Ovary (tissue), 9 donors: ENCODE data around the gene CLDN7. TPM values are rescaled to one million over a fixed set of nuclear protein-coding genes. Genes with fewer than 3 reads are reported as not detected.

Experiments
- DNase-seq, 5 donors: peaks; one replicate each; pipeline ENCODE4 v3.0.0-alpha.2; 2019 to 2020
- H3K27ac ChIP-seq, 2 donors: fragments of 200-600 bp; one replicate each; pipeline versions ENCODE4 v1.5.1 to v1.8.0; 2019 to 2022
- H3K27me3 ChIP-seq: fragments of 200-600 bp; one replicate; pipeline ENCODE4 v1.8.0; 2022
- H3K36me3 ChIP-seq: fragments of 200-600 bp; sonication (generic); one replicate; pipeline ENCODE4 v1.5.1; 2019
- H3K4me1 ChIP-seq: one replicate; pipeline ENCODE4 v1.8.1; 2013; ENCODE audit warnings: mild to moderate bottlenecking, moderate library complexity; ENCODE audit not compliant: insufficient read depth
- H3K4me3 ChIP-seq: fragments of 200-600 bp; sonication (generic); one replicate; pipeline ENCODE4 v1.5.1; 2017
- H3K9me3 ChIP-seq, 2 donors: fragments of 200-600 bp in 1 of 2; sonication (generic) in 1 of 2; one replicate each; pipeline versions ENCODE4 v1.5.1 to v1.8.1; 2013 to 2019; ENCODE audit warnings: mild to moderate bottlenecking in 1 of 2, moderate library complexity in 1 of 2
- EP300 ChIP-seq: sonication (generic); formaldehyde crosslinking; IDR thresholded peaks from one replicate; pipeline ENCODE4 v1.6.1; 2017; ENCODE audit warnings: antibody characterized with exemption
- POLR2A ChIP-seq: fragments of 450-650 bp; IDR thresholded peaks from one replicate; pipeline ENCODE4 v1.6.1; 2017; ENCODE audit warnings: antibody characterized with exemption, mild to moderate bottlenecking, moderate library complexity
- WGBS, 3 donors: extraction: QIAGEN DNeasy Blood & Tissue Kit in 1 of 3; methylation state at CpG; one replicate each; pipeline versions ENCODE4 v1.1.5 to v1.1.7; 2013 to 2017; 5-methylcytosine and 5-hydroxymethylcytosine counted together
- intact Hi-C, 4 donors: fragments of 100-400 bp; cut with DNase I; formaldehyde crosslinking; loops; one replicate each; pipeline versions ENCODE4 v1.11.0 to v1.15.1; 2022 to 2023
- polyA plus RNA-seq, 2 donors: library from polyadenylated mRNA; stranded (reverse); fragments of 200-250 nt in 1 of 2; fragments of 350-450 nt in 1 of 2; fragmentation: Illumina TruSeq in 1 of 2; extraction: RNeasy Lipid Tissue Mini Kit (QIAGEN cat#74804) in 1 of 2; gene quantifications; one replicate each; pipeline ENCODE4 v1.2.3, GENCODE V29; 2013 to 2014
- total RNA-seq, 7 donors: library from RNA; depleted of rRNA in 2 of 7; stranded (reverse); fragments of >200 nt in 2 of 7; fragmentation: NEBNext Ultra II Directional in 3 of 7; extraction: Animal tissue kit (Norgen Biotek cat#: 25700) in 3 of 7; gene quantifications; one replicate each; pipeline versions ENCODE4 v1.1.0 to v1.2.4, GENCODE V29; 2016 to 2023
- TF ChIP-seq, protein P1 (sequence below), 3 donors: fragments of 450-650 bp in 2 of 3; fragments of 200-600 bp in 1 of 3; IDR thresholded peaks; one replicate each; pipeline versions ENCODE4 v1.5.1 to v1.8.0; 2016 to 2022; ENCODE audit warnings: antibody characterized with exemption in 3 of 3, mild to moderate bottlenecking in 1 of 3
- donor health status: DM: no; HTN: no; CAD: no; lungs with moderate emphysema.
- donor health status: DM: no; HTN: no; CAD: no.
- donor health status: Bipolar disorder and iron deficiency.
- donor health status: DM: yes; HTN: yes; CAD: no.
- donor health status: DM: no; HTN: no; CAD: no.
- donor health status: DM: yes; HTN: yes; CAD: no.

Gene CLDN7
- total and polyA plus RNA-seq, 9 donors = 0.27 to 102 (median 4.7) TPM; not detected in 1

DNA sequence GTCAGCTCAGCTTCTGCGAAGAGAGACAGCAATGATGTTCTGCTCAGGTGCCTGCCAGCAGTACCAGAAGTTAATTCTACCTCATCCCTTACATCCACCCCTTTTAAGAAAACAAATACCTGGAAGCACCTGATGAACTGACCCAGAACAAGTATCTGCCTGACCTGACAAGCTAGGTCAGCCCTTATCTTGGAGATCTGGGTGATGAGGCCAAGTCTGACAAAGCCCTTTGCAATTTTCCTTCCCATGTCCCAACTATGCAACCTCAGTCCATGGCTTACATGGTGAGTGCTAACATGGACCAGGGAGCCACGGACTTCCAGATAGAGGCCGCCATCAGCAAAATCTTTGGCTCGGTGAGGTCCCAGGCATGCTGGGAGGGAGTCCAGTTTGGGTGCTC is 38.9 kb downstream of the CLDN7 start:
- intact Hi-C loops = no loop called here
- no peaks in the 10 kb centered on the region for H3K36me3 ChIP-seq
- WGBS, 3 donors = 64 to 75% (median 71%) methylated on average over 3 to 4 of the region's 4 CpGs
- H3K27ac ChIP-seq = no peak overlapping the region
- peaks cover 5% of the 10 kb centered on the region for H3K4me1 ChIP-seq
- H3K27me3 ChIP-seq = no peaks in the 10 kb centered on the region
- no peaks in the 10 kb centered on the region for H3K9me3 ChIP-seq
- DNase-seq = no peak
- TF ChIP-seq POLR2A = no peak
- no peak for TF ChIP-seq EP300
- TF ChIP-seq, protein P1, sequence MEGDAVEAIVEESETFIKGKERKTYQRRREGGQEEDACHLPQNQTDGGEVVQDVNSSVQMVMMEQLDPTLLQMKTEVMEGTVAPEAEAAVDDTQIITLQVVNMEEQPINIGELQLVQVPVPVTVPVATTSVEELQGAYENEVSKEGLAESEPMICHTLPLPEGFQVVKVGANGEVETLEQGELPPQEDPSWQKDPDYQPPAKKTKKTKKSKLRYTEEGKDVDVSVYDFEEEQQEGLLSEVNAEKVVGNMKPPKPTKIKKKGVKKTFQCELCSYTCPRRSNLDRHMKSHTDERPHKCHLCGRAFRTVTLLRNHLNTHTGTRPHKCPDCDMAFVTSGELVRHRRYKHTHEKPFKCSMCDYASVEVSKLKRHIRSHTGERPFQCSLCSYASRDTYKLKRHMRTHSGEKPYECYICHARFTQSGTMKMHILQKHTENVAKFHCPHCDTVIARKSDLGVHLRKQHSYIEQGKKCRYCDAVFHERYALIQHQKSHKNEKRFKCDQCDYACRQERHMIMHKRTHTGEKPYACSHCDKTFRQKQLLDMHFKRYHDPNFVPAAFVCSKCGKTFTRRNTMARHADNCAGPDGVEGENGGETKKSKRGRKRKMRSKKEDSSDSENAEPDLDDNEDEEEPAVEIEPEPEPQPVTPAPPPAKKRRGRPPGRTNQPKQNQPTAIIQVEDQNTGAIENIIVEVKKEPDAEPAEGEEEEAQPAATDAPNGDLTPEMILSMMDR (IDR thresholded peaks at IDR 0.05) = no peak
- H3K4me3 ChIP-seq = no peak overlapping the region

GRCh38 chr17:7222972-7223292 is 39.3 kb downstream of the CLDN7 start:
- intact Hi-C loops = no loop called here
- WGBS, 3 donors = 62 to 67% (median 64%) methylated on average over 7 of the region's 7 CpGs
- Histone ChIP-seq H3K27ac (no peak overlapping the region), H3K9me3 (no peaks in the 10 kb centered on the region), H3K4me3 (no peak overlapping the region), H3K36me3 (no peaks in the 10 kb centered on the region), H3K4me1 (peaks cover 7% of the 10 kb centered on the region), H3K27me3 (no peaks in the 10 kb centered on the region)
- no peak for TF ChIP-seq POLR2A
- TF ChIP-seq, protein P1 (IDR thresholded peaks at IDR 0.05) = no peak
- no peak for TF ChIP-seq EP300
- no peak for DNase-seq

GRCh38 chr17:7222093-7222971 is 39.9 kb downstream of the CLDN7 start:
- Histone ChIP-seq H3K27me3 (no peaks in the 10 kb centered on the region), H3K27ac (no peak overlapping the region), H3K4me1 (peaks cover 10% of the 10 kb centered on the region), H3K36me3 (no peaks in the 10 kb centered on the region), H3K9me3 (no peaks in the 10 kb centered on the region), H3K4me3 (no peak overlapping the region)
- TF ChIP-seq, protein P1 (IDR thresholded peaks at IDR 0.05) = no peak
- TF ChIP-seq EP300 (no peak), POLR2A (no peak)
- intact Hi-C loops = no loop called here
- WGBS, 3 donors = 71 to 73% (median 72%) methylated on average over 15 of the region's 15 CpGs
- DNase-seq = peak in 1 of 5 donors; percentile 38

- H3K27ac ChIP-seq = no peak overlapping the region
- no peaks in the 10 kb centered on the region for H3K27me3 ChIP-seq
- TF ChIP-seq, protein P1 (IDR thresholded peaks at IDR 0.05) = no peak
- TF ChIP-seq POLR2A (no peak), EP300 (no peak)
- H3K4me3 ChIP-seq = no peak overlapping the region
- peaks cover 12% of the 10 kb centered on the region for H3K4me1 ChIP-seq
- no peaks in the 10 kb centered on the region for H3K36me3 ChIP-seq
- WGBS, 3 donors = 57 to 70% (median 63%) methylated on average over 10 of the region's 10 CpGs
- H3K9me3 ChIP-seq = no peaks in the 10 kb centered on the region
- DNase-seq = peak in 1 of 5 donors; percentile 27
- intact Hi-C loops = no loop called here
Measured at GRCh38 chr17:7221278-7222092, 40.8 kb downstream of the CLDN7 start.
